ENCODE results near the gene CPNE2.

The CPNE2 gene

GRCh38 chr16:57091200-57091974, 996 bp upstream of the CPNE2 start:
- peak overlapping the region; percentile 59 for H3K27ac ChIP-seq (ENCODE audit: poor library complexity, severe bottlenecking)
- ATAC-seq (ENCODE audit: low read depth) = peak; percentile 72
- no peaks in the 10 kb centered on the region for H3K27me3 ChIP-seq (ENCODE audit: insufficient read depth, poor library complexity, severe bottlenecking)
- H3K36me3 ChIP-seq (ENCODE audit: low read depth) = no peaks in the 10 kb centered on the region
- H3K4me1 ChIP-seq (ENCODE audit: insufficient read depth, poor library complexity, severe bottlenecking) = no peaks in the 10 kb centered on the region
- no peak for DNase-seq (ENCODE audit: low spot score)
- no peak for TF ChIP-seq CTCF (IDR thresholded peaks at IDR 0.05; ENCODE audit: poor library complexity, severe bottlenecking)
- no peaks in the 10 kb centered on the region for H3K9me3 ChIP-seq (ENCODE audit: severe bottlenecking)
- H3K4me3 ChIP-seq (ENCODE audit: severe bottlenecking) = peak overlapping the region; percentile 90

- peak; percentile 94 for TF ChIP-seq CTCF (IDR thresholded peaks at IDR 0.05; ENCODE audit: poor library complexity, severe bottlenecking)
- H3K4me1 ChIP-seq (ENCODE audit: insufficient read depth, poor library complexity, severe bottlenecking) = no peaks in the 10 kb centered on the region
- no peaks in the 10 kb centered on the region for H3K36me3 ChIP-seq (ENCODE audit: low read depth)
- no peaks in the 10 kb centered on the region for H3K27me3 ChIP-seq (ENCODE audit: insufficient read depth, poor library complexity, severe bottlenecking)
- H3K9me3 ChIP-seq (ENCODE audit: severe bottlenecking) = no peaks in the 10 kb centered on the region
- peak overlapping the region; percentile 90 for H3K4me3 ChIP-seq (ENCODE audit: severe bottlenecking)
- DNase-seq (ENCODE audit: low spot score) (no peak), ATAC-seq (ENCODE audit: low read depth) (peak; percentile 20)
- H3K27ac ChIP-seq (ENCODE audit: poor library complexity, severe bottlenecking) = peak overlapping the region; percentile 59
These were observed 516 bp downstream of the CPNE2 start for GRCh38 chr16:57092786-57093411.

GRCh38 chr16:57093666-57094564, 1.5 kb downstream of the CPNE2 start:
- Histone ChIP-seq H3K27ac (ENCODE audit: poor library complexity, severe bottlenecking) (no peak overlapping the region), H3K4me1 (ENCODE audit: insufficient read depth, poor library complexity, severe bottlenecking) (no peaks in the 10 kb centered on the region), H3K4me3 (ENCODE audit: severe bottlenecking) (peak overlapping the region; percentile 90)

GRCh38 chr16:57094911-57095310, 2.5 kb downstream of the CPNE2 start:
- Histone ChIP-seq H3K4me1 (ENCODE audit: insufficient read depth, poor library complexity, severe bottlenecking) (peaks cover 3% of the 10 kb centered on the region), H3K9me3 (ENCODE audit: severe bottlenecking) (no peaks in the 10 kb centered on the region), H3K27ac (ENCODE audit: poor library complexity, severe bottlenecking) (no peak overlapping the region), H3K4me3 (ENCODE audit: severe bottlenecking) (no peak overlapping the region), H3K36me3 (ENCODE audit: low read depth) (no peaks in the 10 kb centered on the region), H3K27me3 (ENCODE audit: insufficient read depth, poor library complexity, severe bottlenecking) (no peaks in the 10 kb centered on the region)
- no peak for ATAC-seq (ENCODE audit: low read depth)
- DNase-seq (ENCODE audit: low spot score) = no peak
- TF ChIP-seq CTCF (IDR thresholded peaks at IDR 0.05; ENCODE audit: poor library complexity, severe bottlenecking) = no peak

More at GRCh38 chr16:57093666-57094564, 1.5 kb downstream of the CPNE2 start:
- H3K36me3 ChIP-seq (ENCODE audit: low read depth) = no peaks in the 10 kb centered on the region
- ATAC-seq (ENCODE audit: low read depth) (no peak), DNase-seq (ENCODE audit: low spot score) (no peak)
- H3K27me3 ChIP-seq (ENCODE audit: insufficient read depth, poor library complexity, severe bottlenecking) = no peaks in the 10 kb centered on the region
- no peak for TF ChIP-seq CTCF (IDR thresholded peaks at IDR 0.05; ENCODE audit: poor library complexity, severe bottlenecking)
- no peaks in the 10 kb centered on the region for H3K9me3 ChIP-seq (ENCODE audit: severe bottlenecking)
